Thyroid gland (tissue), 4 donors: ENCODE measurements around the gene RDM1. TPM values are rescaled to one million over a fixed set of nuclear protein-coding genes. Genes with fewer than 3 reads are reported as not detected.

Experiments used
- DNase-seq, 2 donors: peaks; one replicate each; pipeline ENCODE4 v3.0.0-alpha.2; 2019
- H3K27ac ChIP-seq, 3 donors: fragments of 200-600 bp; sonication (generic); 1 replicate in 2 of 3; 2 replicates in 1 of 3; pipeline ENCODE4 v1.5.1; 2016 to 2019; ENCODE audit warnings: mild to moderate bottlenecking in 1 of 3, moderate library complexity in 1 of 3
- H3K27me3 ChIP-seq: fragments of 200-600 bp; sonication (generic); one replicate; pipeline ENCODE4 v1.5.1; 2019
- H3K36me3 ChIP-seq, 2 donors: fragments of 200-600 bp; sonication (generic); one replicate each; pipeline ENCODE4 v1.5.1; 2016 to 2019
- H3K4me1 ChIP-seq, 2 donors: fragments of 200-600 bp; sonication (generic); one replicate each; pipeline ENCODE4 v1.5.1; 2017 to 2019
- H3K4me3 ChIP-seq, 3 donors: fragments of 200-600 bp; sonication (generic); replicated peaks in 1 of 3; 1 replicate in 2 of 3; 2 replicates in 1 of 3; pipeline ENCODE4 v1.5.1; 2016; ENCODE audit warnings: mild to moderate bottlenecking in 1 of 3
- H3K9me3 ChIP-seq: fragments of 200-600 bp; sonication (generic); one replicate; pipeline ENCODE4 v1.5.1; 2017
- POLR2A ChIP-seq, 2 donors: fragments of 450-650 bp; IDR thresholded peaks; one replicate each; pipeline ENCODE4 v1.6.1; 2017; ENCODE audit warnings: antibody characterized with exemption in 2 of 2, mild to moderate bottlenecking in 2 of 2, moderate library complexity in 1 of 2
- WGBS, 2 donors: methylation state at CpG; one replicate each; pipeline ENCODE4 v1.1.5; 2017; 5-methylcytosine and 5-hydroxymethylcytosine counted together
- intact Hi-C: fragments of 100-400 bp; cut with DNase I; formaldehyde crosslinking; loops from one replicate; pipeline ENCODE4 v1.15.1; 2023
- total RNA-seq, 4 donors: library from RNA; depleted of rRNA; stranded (reverse); fragments of >200 nt; gene quantifications; one replicate each; pipeline ENCODE4 v1.2.3, GENCODE V29; 2016
- TF ChIP-seq, protein P1 (sequence below), 6 experiments: fragments of 200-600 bp in 3 of 6; fragments of 450-650 bp in 3 of 6; sonication (generic) in 3 of 6; IDR thresholded peaks; one replicate each; pipeline ENCODE4 v1.5.1; 2016 to 2019; ENCODE audit warnings: antibody characterized with exemption in 6 of 6, mild to moderate bottlenecking in 2 of 6, inconsistent platforms in 1 of 6, moderate library complexity in 1 of 6

Gene RDM1
- total RNA-seq, 4 donors from 2014 or later, result 0.93 TPM; not detected in 3

DNA sequence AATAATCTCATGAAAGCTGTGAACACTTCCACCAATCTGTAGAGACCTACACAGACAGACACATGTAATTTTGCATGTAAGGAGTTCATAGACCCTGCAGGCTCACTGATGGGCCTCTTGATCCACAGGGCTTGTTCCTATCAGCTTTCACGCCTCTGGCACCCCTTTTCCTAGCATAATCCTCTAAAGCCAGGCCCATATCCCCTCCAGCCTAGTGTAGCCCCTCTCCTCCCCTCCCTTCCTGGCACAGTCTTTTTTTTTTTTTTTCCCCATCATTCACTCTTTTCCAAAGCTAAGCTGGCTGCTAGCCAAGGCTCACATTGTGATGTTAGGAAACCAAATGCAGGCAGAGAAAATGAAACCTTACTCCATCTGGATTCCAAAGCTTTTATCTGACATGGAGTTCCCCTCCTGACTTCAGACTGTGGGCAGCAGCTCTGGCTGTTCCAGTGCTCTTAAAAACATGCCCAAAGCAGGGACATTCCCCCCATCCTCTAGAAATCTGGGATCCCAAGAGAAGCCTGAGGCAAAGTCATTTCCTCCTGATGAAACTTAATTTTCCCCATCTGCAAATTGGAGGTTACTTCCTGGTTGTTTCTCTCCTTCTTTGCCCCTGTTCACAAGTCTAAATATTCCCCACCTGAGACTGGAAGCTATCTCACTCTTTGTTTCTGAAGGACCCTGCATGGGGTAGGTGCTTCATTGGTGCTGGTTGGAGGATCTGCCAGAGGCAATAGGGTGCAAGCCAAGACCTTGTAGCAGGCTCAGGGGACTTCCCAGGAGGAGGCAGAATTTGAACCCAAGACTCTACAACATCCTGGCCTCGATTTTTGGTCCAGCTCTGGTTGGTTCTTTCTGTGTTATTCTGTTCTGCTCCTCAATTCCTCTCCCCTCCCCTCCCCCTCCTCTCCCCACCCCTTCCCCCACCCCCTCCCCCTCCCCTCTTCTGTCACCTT is 40.5 kb downstream of the RDM1 start:
- Histone ChIP-seq H3K4me1 (peaks cover 0 to 3% of the 10 kb centered on the region in 2 donors), H3K4me3 (no peak overlapping the region), H3K27me3 (no peaks in the 10 kb centered on the region), H3K36me3 (no peaks in the 10 kb centered on the region), H3K9me3 (no peaks in the 10 kb centered on the region), H3K27ac (no peak overlapping the region)
- peak; percentile 39 to 45 for DNase-seq
- 82 to 88% methylated on average over 2 of the region's 2 CpGs for WGBS, 2 donors
- no peak for TF ChIP-seq POLR2A (IDR thresholded peaks at IDR 0.05)
- TF ChIP-seq, protein P1, sequence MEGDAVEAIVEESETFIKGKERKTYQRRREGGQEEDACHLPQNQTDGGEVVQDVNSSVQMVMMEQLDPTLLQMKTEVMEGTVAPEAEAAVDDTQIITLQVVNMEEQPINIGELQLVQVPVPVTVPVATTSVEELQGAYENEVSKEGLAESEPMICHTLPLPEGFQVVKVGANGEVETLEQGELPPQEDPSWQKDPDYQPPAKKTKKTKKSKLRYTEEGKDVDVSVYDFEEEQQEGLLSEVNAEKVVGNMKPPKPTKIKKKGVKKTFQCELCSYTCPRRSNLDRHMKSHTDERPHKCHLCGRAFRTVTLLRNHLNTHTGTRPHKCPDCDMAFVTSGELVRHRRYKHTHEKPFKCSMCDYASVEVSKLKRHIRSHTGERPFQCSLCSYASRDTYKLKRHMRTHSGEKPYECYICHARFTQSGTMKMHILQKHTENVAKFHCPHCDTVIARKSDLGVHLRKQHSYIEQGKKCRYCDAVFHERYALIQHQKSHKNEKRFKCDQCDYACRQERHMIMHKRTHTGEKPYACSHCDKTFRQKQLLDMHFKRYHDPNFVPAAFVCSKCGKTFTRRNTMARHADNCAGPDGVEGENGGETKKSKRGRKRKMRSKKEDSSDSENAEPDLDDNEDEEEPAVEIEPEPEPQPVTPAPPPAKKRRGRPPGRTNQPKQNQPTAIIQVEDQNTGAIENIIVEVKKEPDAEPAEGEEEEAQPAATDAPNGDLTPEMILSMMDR (IDR thresholded peaks at IDR 0.05), result no peak
- intact Hi-C loops, result no loop called here

DNA sequence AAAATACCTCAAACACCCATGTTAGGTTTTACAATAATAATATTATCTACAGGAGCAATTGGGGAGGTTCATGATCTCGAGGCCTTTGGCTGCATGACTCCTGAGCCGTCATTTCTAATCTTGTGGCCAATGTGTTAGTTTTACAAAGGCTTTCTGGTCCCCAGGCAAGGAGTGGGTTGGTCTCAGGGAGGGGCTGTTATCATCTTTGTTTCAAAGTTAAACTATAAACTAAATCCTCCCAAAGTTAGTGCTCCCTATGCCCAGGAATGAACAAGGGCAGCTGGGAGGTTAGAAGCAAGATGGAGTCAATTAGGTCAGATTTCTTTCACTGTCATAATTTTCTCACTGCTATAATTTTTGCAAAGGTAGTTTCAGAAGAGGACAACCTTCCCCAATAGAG is 41.3 kb downstream of the RDM1 start:
- intact Hi-C loops, result no loop called here
- H3K4me1 ChIP-seq, result peaks cover 0 to 3% of the 10 kb centered on the region in 2 donors
- WGBS, 2 donors, result 73 to 96% methylated on average over 2 of the region's 2 CpGs
- TF ChIP-seq POLR2A (IDR thresholded peaks at IDR 0.05), result no peak
- TF ChIP-seq, protein P1 (IDR thresholded peaks at IDR 0.05), result no peak
- H3K9me3 ChIP-seq, result no peaks in the 10 kb centered on the region
- DNase-seq, result no peak
- H3K27ac ChIP-seq, result no peak overlapping the region
- H3K4me3 ChIP-seq, result no peak overlapping the region
- no peaks in the 10 kb centered on the region for H3K27me3 ChIP-seq
- no peaks in the 10 kb centered on the region for H3K36me3 ChIP-seq

DNA sequence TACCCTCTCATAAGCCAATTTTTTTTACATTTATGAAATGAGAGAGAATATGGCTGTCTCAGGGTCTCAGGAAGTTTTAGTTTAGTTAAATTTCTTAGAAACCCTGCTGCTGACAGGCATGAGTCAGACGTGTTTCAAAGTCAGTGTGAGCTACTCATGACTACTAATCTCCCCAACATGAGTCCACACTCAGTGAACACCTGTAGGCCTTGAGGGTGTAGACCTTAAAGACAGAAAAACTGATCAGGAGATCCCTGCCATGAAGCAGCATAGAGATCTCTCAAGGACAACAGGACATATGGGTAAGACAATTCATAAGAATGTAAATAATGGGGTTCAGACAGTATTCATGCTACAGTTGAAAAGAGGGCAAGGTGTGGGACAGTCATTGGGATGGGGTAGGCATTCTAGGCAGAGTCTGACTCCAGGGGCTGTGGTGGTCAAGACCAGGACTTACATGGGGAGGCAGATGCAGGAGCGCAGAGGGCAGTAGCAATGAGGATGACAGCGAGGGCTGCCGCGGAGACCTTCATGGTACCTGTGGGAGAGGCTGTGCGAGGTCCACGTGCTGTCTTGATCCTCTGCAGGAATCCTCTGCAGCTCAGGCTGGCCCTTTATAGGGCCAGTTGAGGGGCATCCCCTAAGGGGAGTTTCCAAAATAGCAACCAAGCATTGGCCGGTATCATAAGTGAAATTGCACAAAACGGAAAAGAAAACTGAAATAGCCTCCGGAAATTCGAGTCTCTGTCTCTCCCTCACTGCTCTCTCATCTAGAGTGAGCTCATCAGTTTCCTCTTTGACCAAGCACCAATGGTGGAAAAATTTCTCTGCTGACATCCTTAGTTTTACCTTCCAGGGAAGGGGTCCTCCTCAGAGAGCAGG is 50.6 kb downstream of the RDM1 start, which contains the start of gene CCL5:
CCL5 (minus strand) TSS at position 588 of the 882 bp plus-strand sequence.
- Histone ChIP-seq H3K36me3 (no peaks in the 10 kb centered on the region), H3K27me3 (no peaks in the 10 kb centered on the region), H3K9me3 (no peaks in the 10 kb centered on the region), H3K4me3 (no peak within 1 kb of the TSS), H3K27ac (no peak within 1 kb of the TSS), H3K4me1 (no peaks in the 10 kb centered on the region)
- WGBS, 2 donors, result 68 to 71% methylated on average over 11 of the region's 11 CpGs
- TF ChIP-seq, protein P1 (IDR thresholded peaks at IDR 0.05), result no peak
- no peak for TF ChIP-seq POLR2A (IDR thresholded peaks at IDR 0.05)
- DNase-seq, result peak in 1 of 2 donors; percentile 21
- intact Hi-C loops, result no loop called here

DNA sequence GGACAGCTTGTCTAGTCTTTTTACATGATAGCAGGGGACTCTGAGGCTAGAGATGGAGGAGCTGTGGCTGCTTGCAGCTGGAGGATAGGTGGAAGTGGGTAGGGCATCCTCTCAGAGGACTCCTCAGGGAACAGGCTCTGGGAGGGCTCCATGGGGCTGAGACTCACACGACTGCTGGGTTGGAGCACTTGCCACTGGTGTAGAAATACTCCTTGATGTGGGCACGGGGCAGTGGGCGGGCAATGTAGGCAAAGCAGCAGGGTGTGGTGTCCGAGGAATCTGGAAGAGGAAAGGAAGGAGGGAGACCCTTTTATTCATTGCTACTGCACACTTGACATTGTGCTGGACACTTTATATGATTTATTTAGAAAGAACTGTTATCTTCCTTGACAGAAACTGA is 52.2 kb downstream of the RDM1 start:
- no peaks in the 10 kb centered on the region for H3K4me1 ChIP-seq
- 68 to 71% methylated on average over 4 of the region's 4 CpGs for WGBS, 2 donors
- no peaks in the 10 kb centered on the region for H3K36me3 ChIP-seq
- H3K4me3 ChIP-seq, result no peak overlapping the region
- H3K27me3 ChIP-seq, result no peaks in the 10 kb centered on the region
- intact Hi-C loops, result no loop called here
- TF ChIP-seq, protein P1 (IDR thresholded peaks at IDR 0.05), result no peak
- TF ChIP-seq POLR2A (IDR thresholded peaks at IDR 0.05), result no peak
- no peak for DNase-seq
- no peaks in the 10 kb centered on the region for H3K9me3 ChIP-seq
- H3K27ac ChIP-seq, result no peak overlapping the region
